Hepatocyte (in vitro differentiated cells): ENCODE results near the gene FUBP3.

Experiments used
- EZH2 ChIP-seq: fragments of 200-600 bp; sonication (generic); IDR thresholded peaks from 2 replicates; pipeline ENCODE4 v1.6.1; 2016; ENCODE audit warnings: antibody characterized with exemption, mild to moderate bottlenecking, borderline replicate concordance
- EZH2phosphoT487 ChIP-seq: fragments of 200-600 bp; sonication (generic); IDR thresholded peaks from one replicate; pipeline ENCODE4 v1.6.1; 2018; ENCODE audit warnings: antibody characterized with exemption, mild to moderate bottlenecking, low read depth, moderate library complexity; ENCODE audit not compliant: unreplicated experiment, severe bottlenecking
- TF ChIP-seq, protein P1 (sequence below): fragments of 200-600 bp; sonication (generic); IDR thresholded peaks from 2 replicates; pipeline ENCODE4 v1.5.1; 2016; ENCODE audit warnings: antibody characterized with exemption, mild to moderate bottlenecking; ENCODE audit not compliant: poor library complexity

DNA sequence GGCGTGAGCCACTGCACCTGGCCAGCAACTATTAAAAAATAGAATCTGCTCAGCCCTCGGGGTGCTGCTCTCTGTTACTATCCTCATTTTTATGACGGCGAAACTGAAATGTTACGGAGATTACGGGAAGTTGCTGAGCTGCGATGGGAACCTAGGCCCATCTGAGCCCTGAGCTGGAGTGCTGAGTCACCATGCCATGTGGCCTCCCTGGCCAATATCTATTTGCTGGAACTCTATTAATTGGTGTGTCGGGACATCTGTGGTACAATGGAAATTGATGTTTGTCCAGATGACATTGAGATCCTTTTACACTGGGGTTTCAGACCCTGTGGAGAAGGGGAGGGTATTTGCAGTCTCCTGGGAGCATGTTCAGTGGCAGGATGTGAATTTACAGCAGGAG, 93.1 kb downstream of the FUBP3 start:
- TF ChIP-seq, protein P1, sequence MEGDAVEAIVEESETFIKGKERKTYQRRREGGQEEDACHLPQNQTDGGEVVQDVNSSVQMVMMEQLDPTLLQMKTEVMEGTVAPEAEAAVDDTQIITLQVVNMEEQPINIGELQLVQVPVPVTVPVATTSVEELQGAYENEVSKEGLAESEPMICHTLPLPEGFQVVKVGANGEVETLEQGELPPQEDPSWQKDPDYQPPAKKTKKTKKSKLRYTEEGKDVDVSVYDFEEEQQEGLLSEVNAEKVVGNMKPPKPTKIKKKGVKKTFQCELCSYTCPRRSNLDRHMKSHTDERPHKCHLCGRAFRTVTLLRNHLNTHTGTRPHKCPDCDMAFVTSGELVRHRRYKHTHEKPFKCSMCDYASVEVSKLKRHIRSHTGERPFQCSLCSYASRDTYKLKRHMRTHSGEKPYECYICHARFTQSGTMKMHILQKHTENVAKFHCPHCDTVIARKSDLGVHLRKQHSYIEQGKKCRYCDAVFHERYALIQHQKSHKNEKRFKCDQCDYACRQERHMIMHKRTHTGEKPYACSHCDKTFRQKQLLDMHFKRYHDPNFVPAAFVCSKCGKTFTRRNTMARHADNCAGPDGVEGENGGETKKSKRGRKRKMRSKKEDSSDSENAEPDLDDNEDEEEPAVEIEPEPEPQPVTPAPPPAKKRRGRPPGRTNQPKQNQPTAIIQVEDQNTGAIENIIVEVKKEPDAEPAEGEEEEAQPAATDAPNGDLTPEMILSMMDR: no peak
- TF ChIP-seq EZH2phosphoT487 (no peak), EZH2 (no peak)
